K562 (cell line): ENCODE results near the gene TTLL4. TPM values are rescaled to one million over a fixed set of nuclear protein-coding genes. Genes with fewer than 3 reads are reported as not detected.

Experiments used
- BCOR ChIP-seq: fragments of 450-650 bp; IDR thresholded peaks from 2 replicates; pipeline ENCODE4 v1.6.1; 2016
- CBX3 ChIP-seq, 2 experiments: IDR thresholded peaks; 1 replicate in 1 of 2; 2 replicates in 1 of 2; pipeline ENCODE4 v1.6.1; 2012; ENCODE audit warnings: inconsistent platforms in 2 of 2, low read length in 2 of 2, borderline replicate concordance in 1 of 2, control low read depth in 1 of 2
- CREM ChIP-seq: IDR thresholded peaks from 2 replicates; pipeline ENCODE4 v1.6.1; 2014; ENCODE audit warnings: antibody characterized with exemption, low read depth
- ELK1 ChIP-seq: sonication (generic); formaldehyde crosslinking; IDR thresholded peaks from 2 replicates; pipeline ENCODE4 v1.8.1; 2022; ENCODE audit warnings: missing genetic modification reagents
- HEY1 ChIP-seq: fragments of 250-450 bp; sonication (Bioruptor Pico); IDR thresholded peaks from 2 replicates; pipeline ENCODE4 v1.5.0; 2020; ENCODE audit warnings: mild to moderate bottlenecking, moderate library complexity, borderline replicate concordance
- KLF6 ChIP-seq: fragments of 250-450 bp; sonication (Bioruptor Pico); IDR thresholded peaks from 2 replicates; pipeline ENCODE4 v1.4.0; 2020; ENCODE audit warnings: mild to moderate bottlenecking, moderate library complexity, borderline replicate concordance
- NFYB ChIP-seq: IDR thresholded peaks from 2 replicates; pipeline ENCODE4 v1.6.1; 2011; ENCODE audit warnings: mild to moderate bottlenecking, moderate library complexity; ENCODE audit not compliant: insufficient read length; ENCODE audit errors: extremely low read depth
- PTRF ChIP-seq: fragments of 450-650 bp; IDR thresholded peaks from 2 replicates; pipeline ENCODE4 v1.6.1; 2016; ENCODE audit warnings: mild to moderate bottlenecking, missing genetic modification characterization, missing compliant biosample characterization
- REST ChIP-seq, 2 experiments: fragments of 450-650 bp; formaldehyde crosslinking in 1 of 2; IDR thresholded peaks; 2 replicates each; pipeline versions ENCODE4 v1.4.0 to v1.6.1; 2014 to 2020; ENCODE audit warnings: mild to moderate bottlenecking in 2 of 2, borderline replicate concordance in 1 of 2, low read depth in 1 of 2
- TEAD1 ChIP-seq, 2 experiments: fragments of 450-650 bp in 1 of 2; sonication (generic) in 1 of 2; formaldehyde crosslinking; IDR thresholded peaks; 2 replicates each; pipeline versions ENCODE4 v1.4.0 to v1.8.0; 2020 to 2022; ENCODE audit warnings: mild to moderate bottlenecking in 2 of 2, missing genetic modification reagents in 1 of 2
- ZNF696 ChIP-seq: fragments of 250-450 bp; sonication (Bioruptor Pico); conservative IDR thresholded peaks from 2 replicates; pipeline ENCODE4 v1.4.0; 2020; ENCODE audit warnings: mild to moderate bottlenecking, moderate library complexity
- polyA plus RNA-seq, 8 experiments: library from polyadenylated mRNA; depleted of rRNA in 4 of 8; stranded (reverse) in 5 of 8; unstranded in 3 of 8; fragments of >200 nt; fragmentation: Nextera tagmentation in 2 of 8; fragmentation: Illumina TruSeq in 1 of 8; extraction: Ambion mirVana in 2 of 8; extraction: Trizol in 1 of 8; gene quantifications; 2 replicates each; pipeline versions ENCODE4 v1.2.1 to v1.2.3, GENCODE V29; 2011 to 2014; ENCODE audit warnings: inconsistent platforms in 1 of 8, missing spikeins in 1 of 8
- total RNA-seq, 7 experiments: library from RNA; depleted of rRNA in 6 of 7; stranded (reverse); fragments of >200 nt in 6 of 7; fragmentation: Illumina TruSeq in 2 of 7; extraction: Trizol in 2 of 7; gene quantifications; 2 replicates each; pipeline versions ENCODE4 v1.2.1 to v1.2.3, GENCODE V29; 2011 to 2021; ENCODE audit warnings: low replicate concordance in 1 of 7

The TTLL4 gene
- total and polyA plus RNA-seq, 9 of the 15 experiments (the other 6 are each of a cell fraction or from before 2014, with no cell fraction given) = 12.6 to 67.5 (median 24.5) TPM

GRCh38 chr2:218703341-218703740, 7.3 kb upstream of the TTLL4 start (continued):
- TF ChIP-seq CBX3 (IDR thresholded peaks at IDR 0.05; ENCODE audit: borderline replicate concordance in 1 of 2, low read length in 2 of 2) (no peak), BCOR (no peak), TEAD1 (CRISPR knock-in tag; IDR thresholded peaks at IDR 0.05) (no peak), ZNF696 (CRISPR knock-in tag) (no peak), CREM (no peak), REST (IDR thresholded peaks at IDR 0.05; ENCODE audit: borderline replicate concordance) (no peak), REST (CRISPR knock-in tag; IDR thresholded peaks at IDR 0.05; ENCODE audit: low read depth) (no peak), KLF6 (CRISPR knock-in tag) (no peak), ELK1 (CRISPR knock-in tag) (no peak), PTRF (no peak), NFYB (no peak), HEY1 (no peak)
